SJCRH30 (cell line): ENCODE results near the gene UBE2Q2. TPM values are rescaled to one million over a fixed set of nuclear protein-coding genes. Genes with fewer than 3 reads are reported as not detected.
"Not testable (repeated sequence)": the region's sequence is repeated elsewhere in the genome, so short reads cannot be mapped to it uniquely, and the experiment has no call there.

ENCODE experiments used
- DNase-seq, 2 experiments: peaks; one replicate each; pipeline ENCODE4 v3.0.0-alpha.2; 2015 to 2020
- H3K27ac ChIP-seq: fragments of 250-450 bp; sonication (Bioruptor Pico); 2 replicates; pipeline ENCODE4 v1.5.1; 2020; ENCODE audit warnings: mild to moderate bottlenecking, moderate library complexity
- H3K27me3 ChIP-seq: fragments of 250-450 bp; sonication (Bioruptor Pico); 2 replicates; pipeline ENCODE4 v1.5.1; 2020; ENCODE audit warnings: mild to moderate bottlenecking, moderate library complexity
- H3K36me3 ChIP-seq: fragments of 250-450 bp; sonication (Bioruptor Pico); 2 replicates; pipeline ENCODE4 v1.5.1; 2020; ENCODE audit warnings: mild to moderate bottlenecking, moderate library complexity
- H3K4me1 ChIP-seq: fragments of 250-450 bp; sonication (Bioruptor Pico); 2 replicates; pipeline ENCODE4 v1.5.1; 2020; ENCODE audit warnings: mild to moderate bottlenecking, moderate library complexity
- H3K4me3 ChIP-seq: fragments of 250-450 bp; sonication (Bioruptor Pico); 2 replicates; pipeline ENCODE4 v1.5.1; 2020; ENCODE audit warnings: mild to moderate bottlenecking, moderate library complexity
- H3K9me3 ChIP-seq: fragments of 250-450 bp; sonication (Bioruptor Pico); replicated peaks from 2 replicates; pipeline ENCODE4 v1.5.1; 2020; ENCODE audit warnings: mild to moderate bottlenecking, moderate library complexity
- total RNA-seq: library from RNA; depleted of rRNA; stranded (reverse); fragments of >200 nt; shearing (Covaris generic); gene quantifications from 2 replicates; pipeline ENCODE4 v1.2.3, GENCODE V29; 2014; rRNA removed

Gene UBE2Q2
- total RNA-seq = 30.8 and 31.5 TPM in 2 replicates

DNA sequence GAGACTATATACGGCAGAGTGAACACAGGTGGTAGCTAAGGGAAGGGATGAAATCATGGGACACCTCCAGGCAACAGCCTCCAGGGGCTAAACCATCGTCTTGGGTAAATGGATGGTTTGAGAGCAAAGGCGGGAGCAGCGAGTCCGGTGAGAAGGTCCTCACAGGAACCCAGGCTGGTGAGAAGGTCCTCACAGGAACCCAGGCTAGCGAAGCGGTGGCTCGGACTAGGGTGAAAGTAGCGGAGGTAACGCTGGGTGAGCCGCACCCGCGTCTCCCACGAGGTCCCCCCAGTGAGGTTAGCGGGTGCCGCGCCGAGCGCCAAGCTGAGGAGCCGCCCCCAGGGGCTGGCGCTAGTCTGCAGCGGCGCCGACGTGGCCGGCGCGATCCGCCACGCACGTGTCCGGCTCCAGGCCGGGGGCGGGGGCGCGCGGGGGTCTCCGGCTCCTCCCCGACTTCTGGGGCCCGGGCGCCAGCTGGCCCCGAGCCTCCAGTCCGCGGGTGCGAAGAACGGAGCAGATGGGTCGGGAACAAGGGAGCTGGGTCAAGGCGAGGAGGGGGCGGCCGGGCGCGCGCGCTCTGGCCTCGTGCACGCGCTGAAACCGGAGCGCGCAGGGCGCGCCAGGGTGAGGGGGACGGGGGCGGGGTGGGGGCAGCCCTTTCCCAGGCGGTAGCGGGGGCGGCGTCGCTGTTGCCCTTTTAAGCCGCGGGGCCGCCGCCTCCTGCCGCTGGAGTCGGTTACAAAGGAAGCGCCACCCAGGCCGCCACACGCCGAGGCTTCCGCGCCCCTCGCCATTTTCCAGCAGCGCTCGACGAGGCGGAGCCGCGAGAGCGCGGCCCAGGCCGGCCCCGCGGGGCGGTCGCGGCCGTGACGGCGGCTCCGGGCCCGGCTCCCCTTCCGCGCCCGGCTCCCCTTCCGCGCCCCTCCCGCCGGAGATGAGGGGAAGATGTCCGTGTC lies at the start of gene UBE2Q2:
TSS of gene UBE2Q2 (plus strand) at position 726 of the 956 bp plus-strand sequence. CDS start at position 946, 220 bp downstream.
- peak within 1 kb of the TSS; percentile 72 for H3K27ac ChIP-seq
- DNase-seq = peak; percentile 75 to 78
- H3K4me3 ChIP-seq = peak within 1 kb of the TSS; percentile 98
- no peaks in the 10 kb centered on the region for H3K36me3 ChIP-seq
- no peaks in the 10 kb centered on the region for H3K9me3 ChIP-seq
- H3K27me3 ChIP-seq = no peaks in the 10 kb centered on the region
- H3K4me1 ChIP-seq = peaks cover 7% of the 10 kb centered on the region

DNA sequence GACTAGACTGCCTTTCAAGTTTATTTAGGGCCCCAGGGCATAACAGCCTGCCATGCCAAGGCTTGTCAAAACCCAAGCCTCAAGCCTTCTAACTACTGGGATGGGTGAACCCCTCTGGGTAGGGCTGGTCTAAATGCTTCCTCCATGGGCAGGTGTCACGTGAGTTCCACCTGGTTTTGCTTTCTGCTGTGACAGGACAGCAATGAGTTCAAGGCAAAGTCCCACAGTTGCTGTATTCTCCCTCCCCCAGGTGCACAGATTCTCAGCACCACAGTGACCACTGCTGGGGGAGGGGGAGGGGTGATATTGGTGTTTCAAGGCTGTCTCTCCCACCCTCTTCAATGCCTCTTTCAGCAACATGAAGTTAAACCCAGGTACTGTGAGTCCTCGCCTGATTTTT lies 46.9 kb upstream of the UBE2Q2 start:
- no peaks in the 10 kb centered on the region for H3K9me3 ChIP-seq
- DNase-seq = no peak
- H3K27ac ChIP-seq = no peak overlapping the region
- H3K36me3 ChIP-seq = no peaks in the 10 kb centered on the region
- H3K4me1 ChIP-seq = no peaks in the 10 kb centered on the region
- peaks cover 3% of the 10 kb centered on the region; the same call in 1 of the 2 replicates for H3K27me3 ChIP-seq
- no peak overlapping the region for H3K4me3 ChIP-seq

DNA sequence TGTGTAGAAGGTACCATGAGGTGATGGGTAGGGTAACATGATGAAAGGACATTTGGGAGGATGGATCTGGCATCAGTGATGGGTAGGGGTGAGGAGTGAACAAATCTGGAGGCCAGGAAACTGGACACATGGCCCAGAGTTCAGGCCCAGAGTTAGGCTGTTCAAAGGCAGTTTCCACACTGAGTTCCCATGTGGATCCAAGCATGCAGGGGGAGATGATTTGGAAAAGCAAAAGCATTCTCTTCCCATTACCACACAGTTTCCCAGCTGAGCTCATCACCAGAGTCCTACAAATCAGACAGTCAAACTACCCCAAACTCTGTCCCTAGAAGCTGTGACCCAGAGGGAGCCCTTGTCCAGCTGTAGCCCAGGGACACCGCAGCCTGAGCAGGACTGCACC lies 46.1 kb upstream of the UBE2Q2 start:
- H3K4me1 ChIP-seq, H3K4me3 ChIP-seq, DNase-seq, H3K27me3 ChIP-seq, H3K27ac ChIP-seq, H3K36me3 ChIP-seq, H3K9me3 ChIP-seq: not testable (repeated sequence)

DNA sequence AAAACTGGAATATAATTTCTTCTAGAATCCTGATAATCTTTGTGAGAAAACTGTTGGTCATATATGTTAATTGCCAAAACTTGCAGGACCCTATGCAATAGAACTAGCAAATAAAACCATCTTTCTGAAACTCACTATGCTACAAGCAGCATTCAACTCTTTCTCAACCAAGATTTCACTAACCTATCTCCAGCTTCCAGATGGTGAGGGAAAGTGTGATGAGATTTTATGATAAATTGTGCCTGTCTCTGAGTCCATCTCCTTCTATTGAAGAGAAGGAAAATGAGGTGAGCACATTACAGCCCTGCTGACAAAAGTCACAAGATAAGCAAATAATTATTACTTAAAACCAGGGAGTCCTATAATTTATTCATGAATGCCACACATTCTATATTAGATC lies 44.1 kb upstream of the UBE2Q2 start:
- no peaks in the 10 kb centered on the region for H3K4me1 ChIP-seq
- DNase-seq = no peak
- no peak overlapping the region for H3K27ac ChIP-seq
- H3K4me3 ChIP-seq = no peak overlapping the region
- H3K36me3 ChIP-seq = no peaks in the 10 kb centered on the region
- peaks cover 3% of the 10 kb centered on the region; the same call in 1 of the 2 replicates for H3K27me3 ChIP-seq
- H3K9me3 ChIP-seq = no peaks in the 10 kb centered on the region

DNA sequence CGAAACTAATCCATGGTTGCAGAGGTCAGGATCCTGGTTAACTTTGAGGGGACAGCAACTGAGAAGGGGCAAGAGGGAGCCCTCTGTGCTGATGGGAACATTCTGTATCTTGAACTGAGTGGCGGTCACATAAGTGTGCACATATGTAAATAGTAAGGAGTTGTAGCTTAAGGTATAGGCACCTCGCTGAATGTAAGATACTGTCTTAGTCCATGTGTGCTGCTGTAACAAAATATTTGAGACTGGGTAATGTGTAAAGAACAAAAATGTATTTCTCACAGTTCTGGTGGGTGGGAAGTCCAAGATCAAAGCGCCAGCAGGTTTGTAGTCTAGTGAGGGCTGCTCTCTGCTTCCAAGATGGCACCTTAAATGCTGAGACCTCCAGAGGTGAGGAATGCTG lies 42.8 kb upstream of the UBE2Q2 start:
- not testable (repeated sequence) for H3K4me1 ChIP-seq, H3K9me3 ChIP-seq, H3K4me3 ChIP-seq, H3K36me3 ChIP-seq, H3K27ac ChIP-seq, H3K27me3 ChIP-seq, DNase-seq

DNA sequence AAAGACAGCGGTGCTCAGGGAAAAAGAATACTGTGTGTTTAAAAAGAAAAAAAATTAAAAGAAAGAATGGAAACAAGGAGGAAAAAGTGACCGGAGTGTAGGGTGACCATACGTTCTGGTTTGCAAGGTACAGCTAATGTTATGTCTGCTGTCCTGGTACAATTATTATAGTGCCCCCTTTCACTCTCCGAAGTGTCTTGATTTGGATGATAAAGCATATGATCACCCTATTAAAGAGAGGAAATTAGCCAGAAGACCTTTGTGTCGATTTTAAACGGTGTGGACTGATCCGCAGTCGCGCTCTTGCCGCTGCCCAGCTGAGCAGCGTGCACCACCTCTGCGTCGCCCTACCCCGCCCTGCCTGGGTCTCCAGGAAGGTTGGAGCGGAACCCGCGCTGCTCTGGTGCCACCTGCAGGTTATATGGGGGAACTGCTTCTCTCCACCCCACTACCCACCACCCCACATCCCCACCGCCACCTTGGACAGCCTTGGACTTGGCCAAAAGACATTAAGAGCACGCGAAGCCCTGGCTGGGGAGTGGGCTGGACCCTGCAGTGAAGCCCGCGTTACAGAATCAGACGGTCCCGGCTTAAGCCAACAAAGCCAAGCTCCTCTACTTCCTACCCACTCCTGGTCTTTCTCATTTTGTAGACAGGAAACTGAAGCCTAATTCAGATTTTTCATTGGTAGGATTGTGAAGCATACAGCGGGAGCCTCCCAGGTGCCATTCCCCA lies 41.2 kb upstream of the UBE2Q2 start:
- peak; percentile 80 to 90 for DNase-seq
- Histone ChIP-seq H3K36me3 (no peaks in the 10 kb centered on the region), H3K27ac (no peak overlapping the region), H3K4me1 (no peaks in the 10 kb centered on the region), H3K9me3 (no peaks in the 10 kb centered on the region), H3K4me3 (peak overlapping the region; percentile 21), H3K27me3 (peaks cover 3% of the 10 kb centered on the region; the same call in 1 of the 2 replicates)

DNA sequence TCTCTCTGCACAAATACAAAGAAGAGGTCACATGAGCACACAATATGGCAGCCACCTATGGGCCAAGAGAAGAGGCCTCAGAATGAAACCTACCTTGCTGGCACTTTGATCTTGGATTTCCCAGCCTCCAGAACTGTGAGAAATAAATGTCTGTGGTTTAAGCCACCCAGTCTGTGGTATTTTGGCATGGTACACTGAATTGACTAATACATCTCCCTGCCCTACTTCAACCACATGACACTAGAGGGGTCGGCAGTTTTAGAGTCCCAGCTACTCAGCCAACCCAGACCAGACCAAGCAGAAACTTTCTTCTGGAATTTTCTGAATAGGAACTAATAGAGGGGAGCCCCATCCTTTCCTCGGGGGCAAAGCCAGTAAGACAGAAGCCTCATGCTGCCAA lies 35.8 kb upstream of the UBE2Q2 start:
- not testable (repeated sequence) for H3K27me3 ChIP-seq, H3K27ac ChIP-seq, H3K4me3 ChIP-seq, H3K36me3 ChIP-seq, H3K4me1 ChIP-seq, DNase-seq, H3K9me3 ChIP-seq

DNA sequence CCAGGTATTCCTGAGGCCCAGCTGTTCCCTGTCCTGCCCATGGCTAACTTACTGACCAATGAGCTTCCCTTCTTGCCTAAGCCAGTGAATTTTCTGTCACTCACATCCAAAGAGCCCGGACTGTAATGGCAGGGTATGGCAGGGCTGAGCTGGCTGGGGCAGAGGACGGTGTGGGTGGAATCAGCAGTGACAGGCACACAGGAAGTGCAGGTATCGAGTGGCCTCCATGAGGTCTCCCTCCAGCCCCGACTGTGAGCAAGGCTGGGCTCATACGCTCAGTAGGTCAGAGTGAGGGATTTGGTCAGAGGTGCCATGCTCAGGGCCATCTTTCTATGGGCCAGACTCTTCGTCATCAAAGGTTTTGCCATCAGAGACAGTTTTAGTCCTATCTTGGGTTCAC lies 35.2 kb upstream of the UBE2Q2 start:
- not testable (repeated sequence) for H3K4me1 ChIP-seq, H3K27me3 ChIP-seq, DNase-seq, H3K4me3 ChIP-seq, H3K27ac ChIP-seq, H3K36me3 ChIP-seq, H3K9me3 ChIP-seq

DNA sequence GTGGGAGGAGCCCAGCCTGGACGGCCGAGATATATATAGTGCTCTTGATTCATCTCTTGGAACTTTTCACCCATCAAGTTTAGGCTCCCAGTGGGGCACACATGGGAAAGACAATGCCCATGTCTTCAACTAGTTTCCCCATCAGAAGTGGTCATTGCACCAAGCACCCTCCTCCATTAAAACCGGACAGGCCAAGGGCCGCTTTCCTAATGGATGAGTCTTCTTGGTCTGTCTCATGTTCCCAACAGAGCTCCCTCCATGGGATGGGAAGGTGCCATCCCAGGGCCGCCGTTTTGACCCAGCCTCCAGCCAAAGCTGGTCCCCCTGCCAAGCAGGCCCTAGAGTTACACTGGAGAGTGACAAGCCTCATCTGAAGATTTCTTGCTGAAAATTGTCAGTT lies 34.7 kb upstream of the UBE2Q2 start:
- no peak for DNase-seq
- Histone ChIP-seq H3K4me3 (no peak overlapping the region), H3K36me3 (no peaks in the 10 kb centered on the region), H3K27ac (no peak overlapping the region), H3K27me3 (no peaks in the 10 kb centered on the region), H3K4me1 (no peaks in the 10 kb centered on the region), H3K9me3 (0 out of 2 replicates have a peak, but pooled peaks cover under 1% of the 10 kb centered on the region)

DNA sequence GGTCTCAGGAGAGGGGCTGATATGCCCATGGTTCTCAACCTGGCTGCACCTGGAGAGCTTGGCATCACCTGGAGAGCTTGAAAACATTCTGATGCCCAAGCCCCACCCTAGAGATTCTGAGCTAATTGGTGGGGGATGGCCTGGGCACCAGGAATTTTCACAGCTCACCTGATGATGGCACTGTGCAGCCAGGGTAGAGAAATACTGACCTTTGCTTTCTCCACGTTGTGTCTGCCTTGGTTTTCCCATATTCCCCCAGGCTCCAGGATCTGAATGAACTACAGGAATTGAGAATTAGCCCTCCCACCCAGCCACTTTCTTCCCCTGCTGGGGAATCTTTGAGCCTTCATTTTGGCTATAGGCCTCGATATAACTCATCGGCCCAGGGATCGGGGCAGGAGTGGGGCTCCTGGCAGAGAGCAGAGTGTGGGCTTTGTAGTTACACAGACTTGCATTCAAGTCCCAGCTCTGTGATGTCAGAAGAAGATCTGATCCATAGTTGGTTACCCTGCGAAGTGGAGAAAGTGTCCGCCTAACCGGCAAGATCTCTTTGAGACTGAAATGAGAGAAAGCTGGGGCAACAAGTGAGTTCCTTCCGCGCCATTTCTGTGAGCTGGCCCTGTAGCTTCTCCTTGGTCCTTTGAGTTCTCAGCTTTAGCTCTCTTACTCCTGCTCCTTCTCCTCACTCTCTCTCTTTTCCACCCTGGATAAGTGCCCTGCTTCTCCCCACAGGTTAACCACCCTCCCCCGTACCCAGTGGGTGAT lies 33.1 kb upstream of the UBE2Q2 start:
- Histone ChIP-seq H3K27ac (no peak overlapping the region), H3K36me3 (no peaks in the 10 kb centered on the region), H3K9me3 (0 out of 2 replicates have a peak, but pooled peaks cover 2% of the 10 kb centered on the region), H3K27me3 (no peaks in the 10 kb centered on the region), H3K4me3 (no peak overlapping the region), H3K4me1 (no peaks in the 10 kb centered on the region)
- DNase-seq = peak in 1 of 2 experiments; percentile 35

DNA sequence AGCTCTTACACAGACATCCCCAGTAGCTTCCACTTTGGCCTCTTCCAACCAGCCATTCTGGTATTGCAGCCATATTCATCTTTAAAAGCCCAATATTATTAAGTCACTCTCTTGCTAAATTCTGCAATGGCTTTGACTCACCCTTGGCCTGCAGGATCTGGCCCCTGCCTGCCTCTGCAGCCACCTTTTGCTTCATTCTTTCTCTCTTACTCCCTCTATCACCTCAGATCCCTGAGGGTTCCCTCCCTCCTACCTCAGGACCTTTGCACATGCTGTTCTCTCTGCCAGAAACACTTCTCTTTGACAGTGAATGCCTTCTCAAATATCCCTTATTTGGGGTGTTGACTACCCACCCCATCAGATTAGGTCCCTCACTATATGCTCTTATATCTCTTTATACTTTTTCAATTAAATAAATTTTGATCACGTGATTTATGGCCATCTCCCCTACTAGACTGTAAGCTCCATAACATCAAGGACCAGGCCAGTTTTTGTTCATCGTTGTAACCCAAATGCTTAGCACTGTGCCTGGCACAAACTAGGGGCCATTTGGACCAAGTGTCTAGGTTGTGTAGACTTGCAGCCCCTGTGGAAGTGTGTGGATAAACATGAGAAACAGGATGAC lies 32.3 kb upstream of the UBE2Q2 start:
- Histone ChIP-seq H3K27me3 (no peaks in the 10 kb centered on the region), H3K27ac (no peak overlapping the region), H3K4me3 (no peak overlapping the region), H3K4me1 (no peaks in the 10 kb centered on the region), H3K36me3 (no peaks in the 10 kb centered on the region), H3K9me3 (0 out of 2 replicates have a peak, but pooled peaks cover 2% of the 10 kb centered on the region)
- DNase-seq = no peak

DNA sequence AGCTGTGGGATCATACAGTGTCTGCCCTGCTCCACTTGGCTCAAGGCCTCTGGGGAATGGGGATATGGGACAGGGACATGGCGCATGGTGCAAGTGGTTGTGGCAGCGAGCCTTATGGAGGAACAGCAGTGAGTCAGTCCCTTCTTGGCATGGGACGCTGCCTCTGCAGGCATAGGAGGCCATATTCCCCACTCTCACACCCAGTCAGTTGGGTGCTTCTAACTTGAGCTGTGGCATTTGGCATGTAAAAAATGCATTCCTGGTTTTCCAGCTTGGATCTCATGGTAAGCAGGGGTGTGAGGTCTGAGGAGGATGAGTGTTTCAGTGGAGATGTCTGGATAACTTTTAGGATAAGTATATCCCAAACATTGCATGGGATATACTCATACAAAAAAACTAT lies 31.6 kb upstream of the UBE2Q2 start:
- H3K27me3 ChIP-seq = no peaks in the 10 kb centered on the region
- no peaks in the 10 kb centered on the region for H3K4me1 ChIP-seq
- DNase-seq = no peak
- no peak overlapping the region for H3K4me3 ChIP-seq
- no peaks in the 10 kb centered on the region for H3K36me3 ChIP-seq
- 0 out of 2 replicates have a peak, but pooled peaks cover 2% of the 10 kb centered on the region for H3K9me3 ChIP-seq
- H3K27ac ChIP-seq = no peak overlapping the region

DNA sequence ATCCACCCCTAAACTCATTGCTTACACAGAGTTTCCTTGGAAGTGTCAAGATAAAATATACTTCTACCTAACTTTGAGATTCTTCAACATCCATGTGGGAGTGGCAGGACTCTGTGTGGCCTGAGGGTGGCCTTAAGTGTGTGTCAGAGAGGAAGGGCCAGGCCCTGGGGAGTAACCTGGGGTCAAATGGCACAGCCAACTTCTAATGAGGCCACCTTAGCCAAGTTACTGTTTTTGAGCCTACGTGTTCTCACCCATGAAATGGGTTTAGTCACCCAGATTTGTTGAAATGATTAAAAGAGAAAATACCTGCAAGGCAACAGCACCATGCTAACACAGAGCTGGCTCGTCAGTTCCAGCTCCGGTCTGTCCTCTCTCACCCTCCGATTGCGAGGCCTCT lies 28.5 kb upstream of the UBE2Q2 start:
- DNase-seq = no peak
- Histone ChIP-seq H3K36me3 (no peaks in the 10 kb centered on the region), H3K4me1 (no peaks in the 10 kb centered on the region), H3K27ac (no peak overlapping the region), H3K4me3 (no peak overlapping the region), H3K9me3 (0 out of 2 replicates have a peak, but pooled peaks cover 2% of the 10 kb centered on the region), H3K27me3 (no peaks in the 10 kb centered on the region)
